ENCODE results near the gene IMP4.

IMP4 gene

GRCh38 chr2:130357864-130358263, 15.2 kb downstream of the IMP4 start:
- no peak for DNase-seq (ENCODE audit: low spot score)

GRCh38 chr2:130358420-130359350, 16.0 kb downstream of the IMP4 start:
- DNase-seq (ENCODE audit: low spot score): no peak

GRCh38 chr2:130359466-130359865, 16.8 kb downstream of the IMP4 start:
- DNase-seq (ENCODE audit: low spot score): no peak

- DNase-seq (ENCODE audit: low spot score): no peak
Observed at GRCh38 chr2:130363479-130363878, 20.8 kb downstream of the IMP4 start.

GRCh38 chr2:130365075-130365474, 22.4 kb downstream of the IMP4 start:
- no peak for DNase-seq (ENCODE audit: low spot score)

GRCh38 chr2:130365963-130366362, 23.3 kb downstream of the IMP4 start:
- DNase-seq (ENCODE audit: low spot score): no peak

- no peak for DNase-seq (ENCODE audit: low spot score)
Observed at GRCh38 chr2:130366720-130367119, 24.0 kb downstream of the IMP4 start.

GRCh38 chr2:130368786-130369185, 26.1 kb downstream of the IMP4 start:
- no peak for DNase-seq (ENCODE audit: low spot score)

GRCh38 chr2:130369311-130369964, 26.7 kb downstream of the IMP4 start:
- DNase-seq (ENCODE audit: low spot score): no peak

GRCh38 chr2:130369965-130370341, 27.3 kb downstream of the IMP4 start:
- no peak for DNase-seq (ENCODE audit: low spot score)

- DNase-seq (ENCODE audit: low spot score): no peak
Observed at GRCh38 chr2:130370490-130370889, 27.8 kb downstream of the IMP4 start.

- no peak for DNase-seq (ENCODE audit: low spot score)
Observed at GRCh38 chr2:130371723-130372054, 29.0 kb downstream of the IMP4 start.

- peak; percentile 93 for DNase-seq (ENCODE audit: low spot score)
Observed at GRCh38 chr2:130372055-130372832, 29.5 kb downstream of the IMP4 start.

GRCh38 chr2:130372833-130373807, 30.4 kb downstream of the IMP4 start:
- DNase-seq (ENCODE audit: low spot score): no peak

GRCh38 chr2:130373808-130374365, 31.2 kb downstream of the IMP4 start:
- DNase-seq (ENCODE audit: low spot score): no peak

GRCh38 chr2:130374587-130375290, 32.0 kb downstream of the IMP4 start:
- DNase-seq (ENCODE audit: low spot score): peak; percentile 53

GRCh38 chr2:130375291-130376266, 32.9 kb downstream of the IMP4 start:
- DNase-seq (ENCODE audit: low spot score): no peak

GRCh38 chr2:130376433-130377293, 34.0 kb downstream of the IMP4 start:
- DNase-seq (ENCODE audit: low spot score): no peak

All from hepatic stellate cell (primary cell).